PC-3 (cell line): Measurements from ENCODE around the gene IQCN.

Source experiments
- CTCF ChIP-seq: fragments of 300-600 bp; sonication (generic); conservative IDR thresholded peaks from 2 replicates; pipeline ENCODE4 v1.5.1; 2017; ENCODE audit warnings: antibody characterized with exemption, low read depth, mild to moderate bottlenecking, low read length
- EZH2 ChIP-seq: fragments of 300-600 bp; sonication (generic); IDR thresholded peaks from one replicate; pipeline ENCODE4 v1.6.1; 2017; ENCODE audit warnings: antibody characterized with exemption, mild to moderate bottlenecking, low read length; ENCODE audit not compliant: unreplicated experiment

DNA sequence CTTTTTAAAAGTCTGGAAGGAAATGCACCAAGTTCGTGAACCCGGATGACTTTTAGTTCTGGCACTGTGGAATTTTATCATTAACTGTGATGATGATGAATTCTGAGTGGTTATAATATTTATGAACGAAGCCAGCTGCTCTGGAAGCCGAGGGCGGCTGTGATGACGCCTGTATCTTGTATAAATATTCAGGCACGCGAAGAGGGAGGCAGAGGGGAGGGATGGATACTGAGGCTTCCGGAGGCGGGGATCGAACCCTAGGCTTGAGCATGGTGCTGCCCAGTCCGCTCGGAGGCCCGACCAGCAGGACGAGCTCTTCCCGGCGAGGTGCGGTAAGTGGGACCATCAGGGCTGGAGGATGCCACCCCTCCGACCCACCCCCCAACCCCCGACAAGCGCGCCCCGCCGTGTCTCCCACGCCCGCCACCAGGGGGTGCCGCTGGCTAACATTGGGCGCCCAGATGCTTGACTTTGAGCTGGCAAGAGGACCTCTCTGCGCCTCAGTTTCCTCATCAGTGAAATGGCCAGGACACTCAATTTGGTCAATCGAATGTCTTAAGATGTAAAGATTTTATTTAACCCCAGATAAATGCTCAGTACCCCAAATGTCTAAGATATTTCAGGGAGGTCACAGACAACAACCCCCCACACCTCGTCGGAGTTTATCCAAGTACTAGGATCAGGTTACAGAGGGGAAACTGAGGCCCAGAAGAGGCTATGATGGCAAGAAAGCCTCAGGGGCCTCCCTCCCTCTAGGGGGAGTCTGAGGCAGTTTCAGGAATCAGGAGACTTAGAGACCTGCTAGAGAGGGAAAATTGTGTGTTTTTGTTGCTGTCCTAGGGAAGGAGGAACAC is 65.9 kb downstream of the IQCN start:
- TF ChIP-seq CTCF (peak; percentile 70), EZH2 (no peak)
